NCI-H2196 treated with DMSO at 0.1 percent for 48 hours (cell line): ENCODE data around the gene ANXA8.

Source experiments
- DNase-seq: peaks from one replicate; lab custom pipeline; 2025; ENCODE audit not compliant: unreplicated experiment; lab: John Stamatoyannopoulos, UW

Gene ANXA8

GRCh38 chr10:47449102-47449978 lies 34.6 kb downstream of the ANXA8 start:
- DNase-seq: no peak

GRCh38 chr10:47447705-47448104 lies 36.2 kb downstream of the ANXA8 start:
- no peak for DNase-seq

GRCh38 chr10:47447209-47447608 lies 36.7 kb downstream of the ANXA8 start:
- DNase-seq: no peak

GRCh38 chr10:47445720-47446119 lies 38.2 kb downstream of the ANXA8 start:
- DNase-seq: no peak

- no peak for DNase-seq
Observed at GRCh38 chr10:47444047-47444446, 39.9 kb downstream of the ANXA8 start.

GRCh38 chr10:47443145-47443544 lies 40.8 kb downstream of the ANXA8 start:
- DNase-seq: no peak

GRCh38 chr10:47442351-47442750 lies 41.6 kb downstream of the ANXA8 start:
- DNase-seq: no peak

- no peak for DNase-seq
Observed at GRCh38 chr10:47441938-47442337, 42.0 kb downstream of the ANXA8 start.

GRCh38 chr10:47440207-47440606 lies 43.7 kb downstream of the ANXA8 start:
- no peak for DNase-seq

- DNase-seq: peak; percentile 15
Observed at GRCh38 chr10:47438857-47439474, 44.9 kb downstream of the ANXA8 start.

- no peak for DNase-seq
Observed at GRCh38 chr10:47435081-47435480, 48.8 kb downstream of the ANXA8 start.

GRCh38 chr10:47425813-47426419 lies 58.0 kb downstream of the ANXA8 start:
- DNase-seq: no peak

GRCh38 chr10:47424231-47424630 lies 59.7 kb downstream of the ANXA8 start:
- DNase-seq: no peak

- no peak for DNase-seq
Observed at GRCh38 chr10:47423476-47423875, 60.4 kb downstream of the ANXA8 start.

GRCh38 chr10:47421057-47421952 lies 62.6 kb downstream of the ANXA8 start:
- no peak for DNase-seq

GRCh38 chr10:47420305-47421056 lies 63.4 kb downstream of the ANXA8 start:
- DNase-seq: no peak

GRCh38 chr10:47419421-47419820 lies 64.5 kb downstream of the ANXA8 start:
- no peak for DNase-seq

GRCh38 chr10:47418966-47419365 lies 64.9 kb downstream of the ANXA8 start:
- DNase-seq: no peak

GRCh38 chr10:47418321-47418720 lies 65.6 kb downstream of the ANXA8 start:
- DNase-seq: no peak
